K562 (cell line): ENCODE results near the gene CREB3L1. TPM values are rescaled to one million over a fixed set of nuclear protein-coding genes. Genes with fewer than 3 reads are reported as not detected.
A peak's percentile ranks its signal among the peaks of the same experiment; 100 is the strongest.

ENCODE experiments used
- CREB1 ChIP-seq, 2 experiments: sonication (generic) in 1 of 2; formaldehyde crosslinking in 1 of 2; IDR thresholded peaks; 2 replicates each; pipeline versions ENCODE4 v1.6.1 to v1.8.0; 2012 to 2022; ENCODE audit warnings: inconsistent platforms in 1 of 2, mild to moderate bottlenecking in 1 of 2, missing genetic modification reagents in 1 of 2, moderate library complexity in 1 of 2
- DPF2 ChIP-seq: fragments of 450-650 bp; IDR thresholded peaks from 2 replicates; pipeline ENCODE4 v1.6.1; 2016
- ETV1 ChIP-seq: fragments of 450-650 bp; conservative IDR thresholded peaks from 2 replicates; pipeline ENCODE4 v1.6.1; 2016; ENCODE audit warnings: missing genetic modification characterization, control low read depth, low read depth, missing compliant biosample characterization
- FOSL1 ChIP-seq: fragments of 200-800 bp; sonication (Bioruptor generic); conservative IDR thresholded peaks from 2 replicates; pipeline ENCODE4 v1.6.1; 2016; ENCODE audit warnings: missing genetic modification characterization, missing compliant biosample characterization
- FUS ChIP-seq: fragments of 200-400 bp; formaldehyde crosslinking; optimal IDR thresholded peaks from 2 replicates; pipeline ENCODE3; 2017; ENCODE audit warnings: low read depth, low read length
- GABPB1 ChIP-seq: sonication (generic); formaldehyde crosslinking; IDR thresholded peaks from 2 replicates; pipeline ENCODE4 v1.8.0; 2022; ENCODE audit warnings: mild to moderate bottlenecking, missing genetic modification reagents
- GATAD2B ChIP-seq: fragments of 450-650 bp; IDR thresholded peaks from 2 replicates; pipeline ENCODE4 v1.6.1; 2017; ENCODE audit warnings: mild to moderate bottlenecking, borderline replicate concordance
- KAT7 ChIP-seq: sonication (generic); formaldehyde crosslinking; IDR thresholded peaks from 2 replicates; pipeline ENCODE4 v1.8.0; 2022; ENCODE audit warnings: missing genetic modification reagents, mild to moderate bottlenecking, borderline replicate concordance
- KDM1A ChIP-seq, 2 experiments: fragments of 450-650 bp; IDR thresholded peaks; 2 replicates each; pipeline ENCODE4 v1.6.1; 2016; ENCODE audit warnings: mild to moderate bottlenecking in 2 of 2
- NFYB ChIP-seq: IDR thresholded peaks from 2 replicates; pipeline ENCODE4 v1.6.1; 2011; ENCODE audit warnings: mild to moderate bottlenecking, moderate library complexity; ENCODE audit not compliant: insufficient read length; ENCODE audit errors: extremely low read depth
- PHB ChIP-seq: fragments of 250-450 bp; sonication (Bioruptor Pico); IDR thresholded peaks from 2 replicates; pipeline ENCODE4 v1.5.0; 2021
- POLR2G ChIP-seq: fragments of 200-400 bp; formaldehyde crosslinking; IDR thresholded peaks from 2 replicates; pipeline ENCODE4 v1.6.1; 2017; ENCODE audit warnings: low read depth, mild to moderate bottlenecking, antibody characterized with exemption, low read length, moderate library complexity
- SNIP1 ChIP-seq: fragments of 450-650 bp; IDR thresholded peaks from 2 replicates; pipeline ENCODE4 v1.7.1; 2017; ENCODE audit warnings: low read depth, mild to moderate bottlenecking
- SRSF9 ChIP-seq: fragments of 200-400 bp; formaldehyde crosslinking; IDR thresholded peaks from 2 replicates; pipeline ENCODE4 v1.6.1; 2017; ENCODE audit warnings: low read depth, low read length, borderline replicate concordance
- TRIM24 ChIP-seq, 2 experiments: fragments of 450-650 bp; IDR thresholded peaks; 2 replicates each; pipeline ENCODE4 v1.6.1; 2016
- ZNF121 ChIP-seq: sonication (generic); formaldehyde crosslinking; conservative IDR thresholded peaks from 2 replicates; pipeline ENCODE4 v1.8.0; 2022; ENCODE audit warnings: missing genetic modification reagents
- ZNF23 ChIP-seq: fragments of 250-450 bp; sonication (Bioruptor Pico); IDR thresholded peaks from 2 replicates; pipeline ENCODE4 v1.4.0; 2020; ENCODE audit warnings: mild to moderate bottlenecking
- ZNF324 ChIP-seq: fragments of 250-450 bp; sonication (Bioruptor Pico); IDR thresholded peaks from 2 replicates; pipeline ENCODE4 v1.4.0; 2020; ENCODE audit warnings: mild to moderate bottlenecking
- ZNF518B ChIP-seq: fragments of 250-450 bp; sonication (Bioruptor Pico); IDR thresholded peaks from 2 replicates; pipeline ENCODE4 v1.5.0; 2021; ENCODE audit warnings: mild to moderate bottlenecking, moderate library complexity
- ZNF561 ChIP-seq: fragments of 450-650 bp; formaldehyde crosslinking; conservative IDR thresholded peaks from 2 replicates; pipeline ENCODE4 v1.4.0; 2020; ENCODE audit warnings: mild to moderate bottlenecking, moderate library complexity
- polyA plus RNA-seq, 8 experiments: library from polyadenylated mRNA; depleted of rRNA in 4 of 8; stranded (reverse) in 5 of 8; unstranded in 3 of 8; fragments of >200 nt; fragmentation: Nextera tagmentation in 2 of 8; fragmentation: Illumina TruSeq in 1 of 8; extraction: Ambion mirVana in 2 of 8; extraction: Trizol in 1 of 8; gene quantifications; 2 replicates each; pipeline versions ENCODE4 v1.2.1 to v1.2.3, GENCODE V29; 2011 to 2014; ENCODE audit warnings: inconsistent platforms in 1 of 8, missing spikeins in 1 of 8
- total RNA-seq, 7 experiments: library from RNA; depleted of rRNA in 6 of 7; stranded (reverse); fragments of >200 nt in 6 of 7; fragmentation: Illumina TruSeq in 2 of 7; extraction: Trizol in 2 of 7; gene quantifications; 2 replicates each; pipeline versions ENCODE4 v1.2.1 to v1.2.3, GENCODE V29; 2011 to 2021; ENCODE audit warnings: low replicate concordance in 1 of 7
- TF ChIP-seq, protein P1 (sequence below): sonication (generic); formaldehyde crosslinking; IDR thresholded peaks from 2 replicates; pipeline ENCODE4 v1.8.1; 2022; ENCODE audit warnings: missing genetic modification reagents
- TF ChIP-seq, protein P2 (sequence below): sonication (generic); formaldehyde crosslinking; IDR thresholded peaks from 2 replicates; pipeline ENCODE4 v1.8.0; 2022; ENCODE audit warnings: mild to moderate bottlenecking, missing genetic modification reagents

Gene CREB3L1
- total and polyA plus RNA-seq, 9 of the 15 experiments (the other 6 are each of a cell fraction or from before 2014, with no cell fraction given): 1.2 to 27.6 (median 3.7) TPM

DNA sequence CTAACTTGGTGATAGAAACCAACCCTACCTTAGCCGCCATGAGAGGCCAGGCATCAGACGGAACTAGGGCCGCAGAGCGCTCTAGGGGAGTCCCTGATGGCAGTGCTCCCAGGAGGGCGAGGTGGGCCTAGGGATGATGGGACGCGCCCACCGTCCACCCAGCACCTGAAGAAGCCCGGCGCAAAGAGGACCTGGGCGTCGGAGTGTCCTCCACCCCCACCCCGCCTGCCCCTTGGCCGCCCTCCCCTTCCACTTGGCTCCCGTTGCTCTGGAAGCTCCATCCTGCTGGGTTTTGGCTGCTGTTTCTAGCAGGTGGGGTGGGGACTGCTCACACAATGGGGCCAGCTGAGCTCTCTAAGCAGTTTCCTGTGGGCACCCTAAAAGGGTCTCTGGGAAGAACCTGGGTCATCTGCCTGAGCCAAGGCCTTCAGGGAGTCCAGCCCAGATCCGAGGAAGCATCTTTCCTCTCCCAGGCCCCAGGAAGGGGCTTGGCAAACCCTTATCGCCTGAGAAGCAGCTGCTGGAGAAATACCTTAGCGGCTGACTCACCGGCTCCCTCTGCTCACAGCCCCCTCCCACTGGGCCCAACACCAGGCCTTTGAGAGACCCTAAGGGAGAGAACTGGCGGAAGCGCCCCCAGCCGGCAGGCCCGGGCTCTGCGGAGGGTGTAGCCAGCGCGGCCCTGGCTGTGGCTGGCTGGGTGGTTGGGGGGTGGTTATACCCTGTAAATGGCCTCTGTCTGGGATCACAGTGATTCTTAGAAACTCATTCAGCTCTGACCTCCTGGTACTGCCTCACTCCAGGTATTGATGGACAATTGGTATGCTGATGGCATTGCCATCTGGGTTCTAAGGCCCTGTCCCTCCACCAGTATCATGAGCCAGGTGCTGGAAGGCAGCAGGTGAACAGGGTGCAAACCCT is 19.3 kb downstream of the CREB3L1 start (continued):
- TF ChIP-seq, protein P1, sequence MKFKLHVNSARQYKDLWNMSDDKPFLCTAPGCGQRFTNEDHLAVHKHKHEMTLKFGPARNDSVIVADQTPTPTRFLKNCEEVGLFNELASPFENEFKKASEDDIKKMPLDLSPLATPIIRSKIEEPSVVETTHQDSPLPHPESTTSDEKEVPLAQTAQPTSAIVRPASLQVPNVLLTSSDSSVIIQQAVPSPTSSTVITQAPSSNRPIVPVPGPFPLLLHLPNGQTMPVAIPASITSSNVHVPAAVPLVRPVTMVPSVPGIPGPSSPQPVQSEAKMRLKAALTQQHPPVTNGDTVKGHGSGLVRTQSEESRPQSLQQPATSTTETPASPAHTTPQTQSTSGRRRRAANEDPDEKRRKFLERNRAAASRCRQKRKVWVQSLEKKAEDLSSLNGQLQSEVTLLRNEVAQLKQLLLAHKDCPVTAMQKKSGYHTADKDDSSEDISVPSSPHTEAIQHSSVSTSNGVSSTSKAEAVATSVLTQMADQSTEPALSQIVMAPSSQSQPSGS (CRISPR knock-in tag): no peak
- TF ChIP-seq GATAD2B (peak; percentile 90), PHB (CRISPR knock-in tag) (no peak), FUS (no peak), POLR2G (0 out of 2 replicates have a peak, but pooled peaks have one; percentile 23), CREB1 (IDR thresholded peaks at IDR 0.05) (no peak; the same call in 1 of the 2 replicates), CREB1 (CRISPR knock-in tag; IDR thresholded peaks at IDR 0.05) (0 out of 2 replicates have a peak, but pooled peaks have one; percentile 30), FOSL1 (peak; percentile 98), NFYB (no peak), SRSF9 (no peak), TRIM24 (IDR thresholded peaks at IDR 0.05) (peak; percentile 68 to 73), SNIP1 (no peak), KAT7 (CRISPR knock-in tag) (peak; percentile 82; the same call in 1 of the 2 replicates), GABPB1 (peak; percentile 71), ETV1 (tag) (0 out of 2 replicates have a peak, but pooled peaks have one; percentile 19), ZNF324 (CRISPR knock-in tag) (no peak), ZNF23 (CRISPR knock-in tag) (no peak), ZNF518B (CRISPR knock-in tag) (no peak), DPF2 (peak; percentile 98), ZNF561 (CRISPR knock-in tag) (no peak), ZNF121 (CRISPR knock-in tag) (no peak), KDM1A (IDR thresholded peaks at IDR 0.05) (peak; percentile 59 to 63)
- TF ChIP-seq, protein P2, sequence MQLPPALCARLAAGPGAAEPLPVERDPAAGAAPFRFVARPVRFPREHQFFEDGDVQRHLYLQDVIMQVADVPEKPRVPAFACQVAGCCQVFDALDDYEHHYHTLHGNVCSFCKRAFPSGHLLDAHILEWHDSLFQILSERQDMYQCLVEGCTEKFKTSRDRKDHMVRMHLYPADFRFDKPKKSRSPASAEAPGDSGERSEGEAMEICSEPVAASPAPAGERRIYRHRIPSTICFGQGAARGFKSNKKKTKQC: 0 out of 2 replicates have a peak, but pooled peaks have one; percentile 25
